Measurements from ENCODE around the gene KRT6A.
"Not testable (repeated sequence)": the region's sequence is repeated elsewhere in the genome, so short reads cannot be mapped to it uniquely, and the experiment has no call there.

KRT6A gene

GRCh38 chr12:52501490-52501889 lies 8.4 kb upstream of the KRT6A start:
- Histone ChIP-seq H3K4me3 (ENCODE audit: low read length in 2 of 2) (no peak overlapping the region), H3K4me1 (ENCODE audit: control insufficient read depth in 2 of 2, insufficient read depth in 2 of 2, low read length in 2 of 2) (no peaks in the 10 kb centered on the region), H3K27me3 (ENCODE audit: control insufficient read depth in 2 of 2, insufficient read depth in 2 of 2, low read length in 2 of 2) (peaks cover 0 to 4% of the 10 kb centered on the region in 2 donors), H3K36me3 (ENCODE audit: control insufficient read depth in 2 of 2, insufficient read depth in 2 of 2, low read length in 2 of 2) (no peaks in the 10 kb centered on the region), H3K9me3 (ENCODE audit: control insufficient read depth in 2 of 2, low read length in 2 of 2) (no peaks in the 10 kb centered on the region), H3K9ac (ENCODE audit: low read depth in 1 of 2, low read length in 2 of 2) (no peak overlapping the region), H3K27ac (ENCODE audit: low read depth in 2 of 2, low read length in 2 of 2) (no peak overlapping the region)

DNA sequence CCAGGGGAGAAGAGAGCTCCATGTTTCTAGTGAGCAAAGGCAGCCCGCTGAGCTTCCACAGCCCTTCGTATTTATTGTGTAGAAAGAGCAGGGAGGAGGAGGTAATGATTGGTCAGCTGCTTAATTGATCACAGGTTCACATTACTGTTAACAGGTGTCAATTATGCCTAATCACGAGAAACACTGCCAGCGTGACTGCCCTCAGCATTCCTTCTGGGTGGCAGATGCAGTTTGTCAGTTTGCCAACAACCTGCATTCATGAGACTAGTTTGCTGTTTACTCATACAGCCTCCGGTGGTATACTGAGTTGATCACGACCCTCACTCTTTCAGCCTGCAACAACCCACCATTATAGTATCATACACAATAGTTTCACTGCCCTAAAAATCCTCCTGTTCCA lies 7.5 kb upstream of the KRT6A start:
- H3K36me3 ChIP-seq (ENCODE audit: control insufficient read depth in 2 of 2, insufficient read depth in 2 of 2, low read length in 2 of 2); H3K9ac ChIP-seq (ENCODE audit: low read depth in 1 of 2, low read length in 2 of 2); H3K9me3 ChIP-seq (ENCODE audit: control insufficient read depth in 2 of 2, low read length in 2 of 2); H3K27me3 ChIP-seq (ENCODE audit: control insufficient read depth in 2 of 2, insufficient read depth in 2 of 2, low read length in 2 of 2); H3K27ac ChIP-seq (ENCODE audit: low read depth in 2 of 2, low read length in 2 of 2); H3K4me3 ChIP-seq (ENCODE audit: low read length in 2 of 2); H3K4me1 ChIP-seq (ENCODE audit: control insufficient read depth in 2 of 2, insufficient read depth in 2 of 2, low read length in 2 of 2): not testable (repeated sequence)

GRCh38 chr12:52499806-52500560 lies 6.9 kb upstream of the KRT6A start:
- H3K4me3 ChIP-seq (ENCODE audit: low read length in 2 of 2): no peak overlapping the region
- H3K36me3 ChIP-seq (ENCODE audit: control insufficient read depth in 2 of 2, insufficient read depth in 2 of 2, low read length in 2 of 2): no peaks in the 10 kb centered on the region
- no peaks in the 10 kb centered on the region for H3K9me3 ChIP-seq (ENCODE audit: control insufficient read depth in 2 of 2, low read length in 2 of 2)
- no peak overlapping the region for H3K27ac ChIP-seq (ENCODE audit: low read depth in 2 of 2, low read length in 2 of 2)
- peaks cover 0 to 8% of the 10 kb centered on the region in 2 donors for H3K27me3 ChIP-seq (ENCODE audit: control insufficient read depth in 2 of 2, insufficient read depth in 2 of 2, low read length in 2 of 2)
- H3K4me1 ChIP-seq (ENCODE audit: control insufficient read depth in 2 of 2, insufficient read depth in 2 of 2, low read length in 2 of 2): no peaks in the 10 kb centered on the region
- H3K9ac ChIP-seq (ENCODE audit: low read depth in 1 of 2, low read length in 2 of 2): no peak overlapping the region

DNA sequence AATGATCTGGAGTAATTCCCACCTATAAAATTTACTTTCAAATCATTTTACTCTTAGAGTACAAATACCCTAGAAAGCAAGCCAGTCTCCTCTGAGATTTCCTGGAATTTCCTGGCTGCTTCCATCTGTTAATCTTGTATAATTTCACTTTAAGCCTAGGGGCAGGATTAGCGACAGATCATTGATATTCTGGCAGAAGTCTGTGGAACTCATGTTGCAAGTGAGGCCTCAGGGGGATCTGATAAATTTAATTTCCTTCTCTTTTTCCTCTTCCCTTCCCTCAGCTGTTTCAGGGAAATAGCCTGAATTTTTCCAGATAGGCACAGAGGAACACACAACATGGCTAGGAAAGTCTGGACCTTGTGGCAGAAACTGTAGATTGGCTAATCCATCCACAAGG lies 5.9 kb upstream of the KRT6A start:
- peaks cover 0 to 8% of the 10 kb centered on the region in 2 donors for H3K27me3 ChIP-seq (ENCODE audit: control insufficient read depth in 2 of 2, insufficient read depth in 2 of 2, low read length in 2 of 2)
- no peak overlapping the region for H3K4me3 ChIP-seq (ENCODE audit: low read length in 2 of 2)
- H3K9me3 ChIP-seq (ENCODE audit: control insufficient read depth in 2 of 2, low read length in 2 of 2): no peaks in the 10 kb centered on the region
- H3K27ac ChIP-seq (ENCODE audit: low read depth in 2 of 2, low read length in 2 of 2): no peak overlapping the region
- no peaks in the 10 kb centered on the region for H3K4me1 ChIP-seq (ENCODE audit: control insufficient read depth in 2 of 2, insufficient read depth in 2 of 2, low read length in 2 of 2)
- no peaks in the 10 kb centered on the region for H3K36me3 ChIP-seq (ENCODE audit: control insufficient read depth in 2 of 2, insufficient read depth in 2 of 2, low read length in 2 of 2)
- H3K9ac ChIP-seq (ENCODE audit: low read depth in 1 of 2, low read length in 2 of 2): no peak overlapping the region

GRCh38 chr12:52497975-52498374 lies 4.9 kb upstream of the KRT6A start:
- Histone ChIP-seq H3K27ac (ENCODE audit: low read depth in 2 of 2, low read length in 2 of 2) (no peak overlapping the region), H3K36me3 (ENCODE audit: control insufficient read depth in 2 of 2, insufficient read depth in 2 of 2, low read length in 2 of 2) (no peaks in the 10 kb centered on the region), H3K4me3 (ENCODE audit: low read length in 2 of 2) (no peak overlapping the region), H3K9ac (ENCODE audit: low read depth in 1 of 2, low read length in 2 of 2) (no peak overlapping the region), H3K27me3 (ENCODE audit: control insufficient read depth in 2 of 2, insufficient read depth in 2 of 2, low read length in 2 of 2) (peaks cover 0 to 8% of the 10 kb centered on the region in 2 donors), H3K4me1 (ENCODE audit: control insufficient read depth in 2 of 2, insufficient read depth in 2 of 2, low read length in 2 of 2) (no peaks in the 10 kb centered on the region), H3K9me3 (ENCODE audit: control insufficient read depth in 2 of 2, low read length in 2 of 2) (no peaks in the 10 kb centered on the region)

GRCh38 chr12:52496590-52497071 lies 3.6 kb upstream of the KRT6A start:
- no peaks in the 10 kb centered on the region for H3K36me3 ChIP-seq (ENCODE audit: control insufficient read depth in 2 of 2, insufficient read depth in 2 of 2, low read length in 2 of 2)
- no peak overlapping the region for H3K4me3 ChIP-seq (ENCODE audit: low read length in 2 of 2)
- H3K4me1 ChIP-seq (ENCODE audit: control insufficient read depth in 2 of 2, insufficient read depth in 2 of 2, low read length in 2 of 2): no peaks in the 10 kb centered on the region
- H3K9me3 ChIP-seq (ENCODE audit: control insufficient read depth in 2 of 2, low read length in 2 of 2): no peaks in the 10 kb centered on the region
- H3K9ac ChIP-seq (ENCODE audit: low read depth in 1 of 2, low read length in 2 of 2): no peak overlapping the region
- H3K27ac ChIP-seq (ENCODE audit: low read depth in 2 of 2, low read length in 2 of 2): no peak overlapping the region
- H3K27me3 ChIP-seq (ENCODE audit: control insufficient read depth in 2 of 2, insufficient read depth in 2 of 2, low read length in 2 of 2): peaks cover 0 to 8% of the 10 kb centered on the region in 2 donors

DNA sequence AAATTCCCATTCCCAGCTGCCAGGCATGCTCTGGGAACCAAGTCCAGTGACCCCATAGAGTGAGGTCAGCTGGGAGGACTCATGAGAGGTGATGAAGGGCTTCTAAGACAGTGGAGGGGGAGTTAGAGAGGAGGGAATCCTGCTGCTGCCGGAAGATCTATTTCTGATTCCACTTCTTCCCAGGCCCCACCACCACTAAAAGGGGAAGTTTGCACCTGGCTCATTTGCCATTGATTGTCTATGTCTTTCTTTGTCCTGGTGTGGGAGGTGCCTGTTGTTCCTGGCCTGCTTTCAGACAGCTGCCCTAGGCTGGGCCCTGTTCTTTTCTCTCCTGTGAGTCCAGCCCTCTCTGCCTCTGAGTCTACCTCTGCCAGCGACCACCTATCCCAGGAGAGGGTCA lies 3.0 kb upstream of the KRT6A start:
- H3K36me3 ChIP-seq (ENCODE audit: control insufficient read depth in 2 of 2, insufficient read depth in 2 of 2, low read length in 2 of 2): no peaks in the 10 kb centered on the region
- peaks cover 0 to 8% of the 10 kb centered on the region in 2 donors for H3K27me3 ChIP-seq (ENCODE audit: control insufficient read depth in 2 of 2, insufficient read depth in 2 of 2, low read length in 2 of 2)

DNA sequence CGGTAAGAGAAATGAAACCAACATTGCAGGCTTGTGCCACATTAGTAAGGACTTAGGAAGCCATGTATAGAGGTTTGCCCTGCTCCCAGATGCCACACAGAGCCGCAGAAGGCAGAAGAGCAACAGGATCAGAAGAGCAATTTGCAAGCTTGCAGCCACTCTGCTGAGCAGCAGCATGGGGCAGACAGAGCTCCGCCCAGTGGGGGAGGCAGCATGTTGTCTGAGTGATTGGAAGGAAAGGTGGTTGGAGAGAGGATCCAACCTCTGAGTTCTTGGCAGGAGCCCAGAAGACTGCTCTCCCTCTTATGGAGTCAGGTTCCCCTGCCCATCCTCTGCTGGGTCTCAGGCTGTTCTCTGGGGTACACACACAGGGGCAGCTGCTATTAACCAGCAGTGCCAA lies 2.3 kb upstream of the KRT6A start:
- Histone ChIP-seq H3K4me3 (ENCODE audit: low read length in 2 of 2) (no peak overlapping the region), H3K9me3 (ENCODE audit: control insufficient read depth in 2 of 2, low read length in 2 of 2) (no peaks in the 10 kb centered on the region), H3K27me3 (ENCODE audit: control insufficient read depth in 2 of 2, insufficient read depth in 2 of 2, low read length in 2 of 2) (peaks cover 0 to 8% of the 10 kb centered on the region in 2 donors), H3K36me3 (ENCODE audit: control insufficient read depth in 2 of 2, insufficient read depth in 2 of 2, low read length in 2 of 2) (no peaks in the 10 kb centered on the region), H3K27ac (ENCODE audit: low read depth in 2 of 2, low read length in 2 of 2) (no peak overlapping the region), H3K4me1 (ENCODE audit: control insufficient read depth in 2 of 2, insufficient read depth in 2 of 2, low read length in 2 of 2) (no peaks in the 10 kb centered on the region), H3K9ac (ENCODE audit: low read depth in 1 of 2, low read length in 2 of 2) (no peak overlapping the region)

More for the DNA sequence above, 3.0 kb upstream of the KRT6A start:
- Histone ChIP-seq H3K9me3 (ENCODE audit: control insufficient read depth in 2 of 2, low read length in 2 of 2) (no peaks in the 10 kb centered on the region), H3K27ac (ENCODE audit: low read depth in 2 of 2, low read length in 2 of 2) (no peak overlapping the region), H3K4me3 (ENCODE audit: low read length in 2 of 2) (no peak overlapping the region), H3K4me1 (ENCODE audit: control insufficient read depth in 2 of 2, insufficient read depth in 2 of 2, low read length in 2 of 2) (no peaks in the 10 kb centered on the region), H3K9ac (ENCODE audit: low read depth in 1 of 2, low read length in 2 of 2) (no peak overlapping the region)

GRCh38 chr12:52494518-52494917 lies 1.5 kb upstream of the KRT6A start:
- Histone ChIP-seq H3K4me3 (ENCODE audit: low read length in 2 of 2) (no peak overlapping the region), H3K36me3 (ENCODE audit: control insufficient read depth in 2 of 2, insufficient read depth in 2 of 2, low read length in 2 of 2) (no peaks in the 10 kb centered on the region)

GRCh38 chr12:52494100-52494499 lies 1.0 kb upstream of the KRT6A start:
- no peak overlapping the region for H3K9ac ChIP-seq (ENCODE audit: low read depth in 1 of 2, low read length in 2 of 2)
- no peaks in the 10 kb centered on the region for H3K9me3 ChIP-seq (ENCODE audit: control insufficient read depth in 2 of 2, low read length in 2 of 2)
- no peaks in the 10 kb centered on the region for H3K4me1 ChIP-seq (ENCODE audit: control insufficient read depth in 2 of 2, insufficient read depth in 2 of 2, low read length in 2 of 2)
- H3K27ac ChIP-seq (ENCODE audit: low read depth in 2 of 2, low read length in 2 of 2): no peak overlapping the region
- no peaks in the 10 kb centered on the region for H3K36me3 ChIP-seq (ENCODE audit: control insufficient read depth in 2 of 2, insufficient read depth in 2 of 2, low read length in 2 of 2)
- peaks cover 0 to 8% of the 10 kb centered on the region in 2 donors for H3K27me3 ChIP-seq (ENCODE audit: control insufficient read depth in 2 of 2, insufficient read depth in 2 of 2, low read length in 2 of 2)
- H3K4me3 ChIP-seq (ENCODE audit: low read length in 2 of 2): no peak overlapping the region

More at GRCh38 chr12:52494518-52494917, 1.5 kb upstream of the KRT6A start:
- no peaks in the 10 kb centered on the region for H3K4me1 ChIP-seq (ENCODE audit: control insufficient read depth in 2 of 2, insufficient read depth in 2 of 2, low read length in 2 of 2)
- H3K27ac ChIP-seq (ENCODE audit: low read depth in 2 of 2, low read length in 2 of 2): no peak overlapping the region
- no peak overlapping the region for H3K9ac ChIP-seq (ENCODE audit: low read depth in 1 of 2, low read length in 2 of 2)
- H3K27me3 ChIP-seq (ENCODE audit: control insufficient read depth in 2 of 2, insufficient read depth in 2 of 2, low read length in 2 of 2): peaks cover 0 to 8% of the 10 kb centered on the region in 2 donors
- no peaks in the 10 kb centered on the region for H3K9me3 ChIP-seq (ENCODE audit: control insufficient read depth in 2 of 2, low read length in 2 of 2)
